Thyroid gland (tissue), 4 donors: ENCODE measurements around the gene DOCK2. TPM values are rescaled to one million over a fixed set of nuclear protein-coding genes. Genes with fewer than 3 reads are reported as not detected.

Experiments
- DNase-seq, 2 donors: peaks; one replicate each; pipeline ENCODE4 v3.0.0-alpha.2; 2019
- H3K27ac ChIP-seq, 3 donors: fragments of 200-600 bp; sonication (generic); 1 replicate in 2 of 3; 2 replicates in 1 of 3; pipeline ENCODE4 v1.5.1; 2016 to 2019; ENCODE audit warnings: mild to moderate bottlenecking in 1 of 3, moderate library complexity in 1 of 3
- H3K27me3 ChIP-seq: fragments of 200-600 bp; sonication (generic); one replicate; pipeline ENCODE4 v1.5.1; 2019
- H3K36me3 ChIP-seq, 2 donors: fragments of 200-600 bp; sonication (generic); one replicate each; pipeline ENCODE4 v1.5.1; 2016 to 2019
- H3K4me1 ChIP-seq, 2 donors: fragments of 200-600 bp; sonication (generic); one replicate each; pipeline ENCODE4 v1.5.1; 2017 to 2019
- H3K4me3 ChIP-seq, 3 donors: fragments of 200-600 bp; sonication (generic); replicated peaks in 1 of 3; 1 replicate in 2 of 3; 2 replicates in 1 of 3; pipeline ENCODE4 v1.5.1; 2016; ENCODE audit warnings: mild to moderate bottlenecking in 1 of 3
- H3K9me3 ChIP-seq: fragments of 200-600 bp; sonication (generic); one replicate; pipeline ENCODE4 v1.5.1; 2017
- POLR2A ChIP-seq, 2 donors: fragments of 450-650 bp; IDR thresholded peaks; one replicate each; pipeline ENCODE4 v1.6.1; 2017; ENCODE audit warnings: antibody characterized with exemption in 2 of 2, mild to moderate bottlenecking in 2 of 2, moderate library complexity in 1 of 2
- WGBS, 2 donors: methylation state at CpG; one replicate each; pipeline ENCODE4 v1.1.5; 2017; 5-methylcytosine and 5-hydroxymethylcytosine counted together
- intact Hi-C: fragments of 100-400 bp; cut with DNase I; formaldehyde crosslinking; loops from one replicate; pipeline ENCODE4 v1.15.1; 2023
- total RNA-seq, 4 donors: library from RNA; depleted of rRNA; stranded (reverse); fragments of >200 nt; gene quantifications; one replicate each; pipeline ENCODE4 v1.2.3, GENCODE V29; 2016
- TF ChIP-seq, protein P1 (sequence below), 6 experiments: fragments of 200-600 bp in 3 of 6; fragments of 450-650 bp in 3 of 6; sonication (generic) in 3 of 6; IDR thresholded peaks; one replicate each; pipeline ENCODE4 v1.5.1; 2016 to 2019; ENCODE audit warnings: antibody characterized with exemption in 6 of 6, mild to moderate bottlenecking in 2 of 6, inconsistent platforms in 1 of 6, moderate library complexity in 1 of 6

DOCK2 gene
- total RNA-seq, 4 donors from 2014 or later, result 4.3 to 14.1 (median 8.6) TPM

DNA sequence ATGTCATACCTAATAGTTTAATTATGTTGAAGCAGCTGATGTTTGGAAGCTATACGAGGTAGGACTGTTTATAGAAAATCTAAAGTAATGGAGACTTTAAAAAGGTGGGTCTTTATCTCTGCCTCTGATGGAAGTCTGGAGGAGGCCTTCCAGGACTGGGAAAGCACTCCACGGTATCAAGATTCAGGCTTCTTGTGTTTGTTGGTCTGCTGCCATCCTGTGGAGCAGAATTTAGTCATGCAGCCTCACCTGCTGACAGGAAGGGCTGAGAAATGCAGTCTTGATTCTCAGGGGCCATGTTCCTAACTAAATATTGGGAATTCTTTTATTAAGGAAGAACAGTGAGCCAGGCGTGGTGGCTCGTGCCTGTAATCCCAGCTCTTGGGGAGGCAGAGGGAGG lies 37.6 kb upstream of the DOCK2 start:
- Histone ChIP-seq H3K36me3 (peaks cover under 1 to 18% of the 10 kb centered on the region in 2 donors), H3K9me3 (no peaks in the 10 kb centered on the region), H3K27me3 (no peaks in the 10 kb centered on the region), H3K4me1 (no peaks in the 10 kb centered on the region), H3K27ac (no peak overlapping the region), H3K4me3 (no peak overlapping the region)
- no peak for TF ChIP-seq POLR2A (IDR thresholded peaks at IDR 0.05)
- TF ChIP-seq, protein P1, sequence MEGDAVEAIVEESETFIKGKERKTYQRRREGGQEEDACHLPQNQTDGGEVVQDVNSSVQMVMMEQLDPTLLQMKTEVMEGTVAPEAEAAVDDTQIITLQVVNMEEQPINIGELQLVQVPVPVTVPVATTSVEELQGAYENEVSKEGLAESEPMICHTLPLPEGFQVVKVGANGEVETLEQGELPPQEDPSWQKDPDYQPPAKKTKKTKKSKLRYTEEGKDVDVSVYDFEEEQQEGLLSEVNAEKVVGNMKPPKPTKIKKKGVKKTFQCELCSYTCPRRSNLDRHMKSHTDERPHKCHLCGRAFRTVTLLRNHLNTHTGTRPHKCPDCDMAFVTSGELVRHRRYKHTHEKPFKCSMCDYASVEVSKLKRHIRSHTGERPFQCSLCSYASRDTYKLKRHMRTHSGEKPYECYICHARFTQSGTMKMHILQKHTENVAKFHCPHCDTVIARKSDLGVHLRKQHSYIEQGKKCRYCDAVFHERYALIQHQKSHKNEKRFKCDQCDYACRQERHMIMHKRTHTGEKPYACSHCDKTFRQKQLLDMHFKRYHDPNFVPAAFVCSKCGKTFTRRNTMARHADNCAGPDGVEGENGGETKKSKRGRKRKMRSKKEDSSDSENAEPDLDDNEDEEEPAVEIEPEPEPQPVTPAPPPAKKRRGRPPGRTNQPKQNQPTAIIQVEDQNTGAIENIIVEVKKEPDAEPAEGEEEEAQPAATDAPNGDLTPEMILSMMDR (IDR thresholded peaks at IDR 0.05), result no peak
- DNase-seq, result no peak
- WGBS, 2 donors, result 85 to 89% methylated on average over 4 of the region's 4 CpGs
- intact Hi-C loops, result no loop called here

DNA sequence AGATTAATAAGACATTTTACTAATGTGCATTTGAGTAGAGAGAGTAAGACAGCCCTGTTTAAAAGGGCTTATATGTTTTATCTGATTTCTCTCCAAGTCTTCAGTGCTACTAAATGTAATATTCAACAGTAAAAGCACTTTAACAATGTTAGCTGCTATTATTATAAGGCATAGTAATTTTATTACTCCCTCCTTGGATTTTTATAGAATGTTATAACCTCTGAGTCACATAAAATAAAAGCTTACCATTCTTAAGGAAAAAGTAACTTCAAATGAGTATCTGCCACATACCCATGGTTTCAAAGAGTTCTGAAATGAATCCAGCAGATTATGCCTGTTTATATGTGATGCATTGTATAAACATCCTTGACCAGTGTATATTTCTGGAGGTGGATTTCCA lies 34.5 kb upstream of the DOCK2 start:
- H3K9me3 ChIP-seq, result no peaks in the 10 kb centered on the region
- DNase-seq, result no peak
- H3K36me3 ChIP-seq, result peaks cover 0 to 13% of the 10 kb centered on the region in 2 donors
- H3K27me3 ChIP-seq, result no peaks in the 10 kb centered on the region
- intact Hi-C loops, result no loop called here
- H3K27ac ChIP-seq, result no peak overlapping the region
- TF ChIP-seq, protein P1 (IDR thresholded peaks at IDR 0.05), result no peak
- no peak for TF ChIP-seq POLR2A (IDR thresholded peaks at IDR 0.05)
- no peaks in the 10 kb centered on the region for H3K4me1 ChIP-seq
- H3K4me3 ChIP-seq, result no peak overlapping the region

DNA sequence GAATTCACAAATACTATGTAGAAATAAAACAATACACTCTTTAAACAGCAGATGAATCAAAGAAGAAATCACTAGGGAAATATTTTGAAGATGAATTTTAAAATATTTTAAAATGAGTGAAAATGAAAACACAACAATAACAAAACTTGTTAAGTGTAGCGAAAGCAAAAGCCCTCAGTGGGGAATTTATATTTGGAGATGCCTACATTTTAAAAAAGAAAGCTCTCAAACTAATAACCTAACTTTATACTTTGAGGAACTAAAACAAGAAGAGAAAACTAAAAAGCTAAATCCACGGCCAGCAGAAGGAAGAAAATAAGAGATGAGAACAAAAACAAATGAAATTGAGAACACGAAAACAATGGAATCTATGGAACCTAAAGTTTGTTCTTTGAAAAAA lies 30.8 kb upstream of the DOCK2 start:
- no peak overlapping the region for H3K27ac ChIP-seq
- no peaks in the 10 kb centered on the region for H3K9me3 ChIP-seq
- H3K27me3 ChIP-seq, result no peaks in the 10 kb centered on the region
- TF ChIP-seq, protein P1 (IDR thresholded peaks at IDR 0.05), result no peak
- TF ChIP-seq POLR2A (IDR thresholded peaks at IDR 0.05), result no peak
- peaks cover 0 to 9% of the 10 kb centered on the region in 2 donors for H3K36me3 ChIP-seq
- 93 to 96% methylated on average over 3 of the region's 3 CpGs for WGBS, 2 donors
- no peak overlapping the region for H3K4me3 ChIP-seq
- no peak for DNase-seq
- intact Hi-C loops, result no loop called here
- H3K4me1 ChIP-seq, result no peaks in the 10 kb centered on the region

DNA sequence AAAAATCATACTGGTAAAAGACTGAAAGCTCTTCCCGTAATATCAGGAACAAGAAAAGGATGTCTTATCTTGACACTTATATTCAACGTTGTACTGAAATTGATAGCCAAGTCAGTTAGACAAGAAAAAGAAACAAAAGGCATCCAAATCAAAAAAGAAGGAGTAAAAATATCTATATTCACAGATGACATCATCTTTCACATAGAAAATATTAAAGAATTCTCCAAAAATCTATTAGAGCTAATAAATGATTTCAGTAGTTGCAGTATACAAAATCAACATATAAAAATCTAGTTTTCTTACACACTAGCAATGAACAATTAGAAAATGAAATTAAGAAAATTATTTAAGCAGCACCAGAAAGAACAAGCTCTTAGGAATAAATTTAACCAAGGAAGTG lies 29.2 kb upstream of the DOCK2 start:
- no peak overlapping the region for H3K27ac ChIP-seq
- intact Hi-C loops, result no loop called here
- H3K9me3 ChIP-seq, result no peaks in the 10 kb centered on the region
- H3K4me3 ChIP-seq, result no peak overlapping the region
- TF ChIP-seq POLR2A (IDR thresholded peaks at IDR 0.05), result no peak
- TF ChIP-seq, protein P1 (IDR thresholded peaks at IDR 0.05), result no peak
- DNase-seq, result no peak
- no peaks in the 10 kb centered on the region for H3K27me3 ChIP-seq
- WGBS, 2 donors, result 83 to 90% methylated on average over 2 of the region's 2 CpGs
- H3K4me1 ChIP-seq, result no peaks in the 10 kb centered on the region
- H3K36me3 ChIP-seq, result no peaks in the 10 kb centered on the region

DNA sequence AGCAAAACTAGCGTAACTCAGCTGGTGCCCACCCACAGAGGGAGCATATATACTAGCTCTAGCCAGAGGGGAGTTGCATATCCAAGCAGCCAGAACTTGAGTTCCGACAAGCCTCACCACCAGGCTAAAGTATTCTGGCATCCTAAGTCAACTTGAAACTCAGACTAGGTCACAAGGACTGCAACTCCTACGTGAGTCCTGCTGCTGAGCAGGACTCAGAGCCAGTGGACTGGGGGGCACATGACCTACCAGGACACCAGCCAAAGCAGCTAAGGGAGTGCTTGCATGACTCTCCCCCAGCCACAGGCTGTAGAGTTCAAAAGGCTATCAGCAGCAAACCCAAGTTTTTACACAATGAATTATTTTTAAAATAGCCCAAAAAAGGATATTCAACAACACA lies 27.4 kb upstream of the DOCK2 start:
- no peaks in the 10 kb centered on the region for H3K27me3 ChIP-seq
- H3K9me3 ChIP-seq, result no peaks in the 10 kb centered on the region
- DNase-seq, result no peak
- H3K27ac ChIP-seq, result no peak overlapping the region
- intact Hi-C loops, result no loop called here
- TF ChIP-seq, protein P1 (IDR thresholded peaks at IDR 0.05), result no peak
- TF ChIP-seq POLR2A (IDR thresholded peaks at IDR 0.05), result no peak
- H3K4me3 ChIP-seq, result no peak overlapping the region
- no peaks in the 10 kb centered on the region for H3K4me1 ChIP-seq
- WGBS, 2 donors, result 60 to 77% methylated on average over 3 of the region's 3 CpGs
- no peaks in the 10 kb centered on the region for H3K36me3 ChIP-seq
